A172 (cell line): Measurements from ENCODE around the gene GPR176. TPM values are rescaled to one million over a fixed set of nuclear protein-coding genes. Genes with fewer than 3 reads are reported as not detected.
"Not testable (repeated sequence)": the region's sequence is repeated elsewhere in the genome, so short reads cannot be mapped to it uniquely, and the experiment has no call there.

Experiments used
- DNase-seq: peaks from one replicate; pipeline ENCODE4 v3.0.0-alpha.2; 2015; ENCODE audit warnings: low spot score
- total RNA-seq: library from RNA; depleted of rRNA; stranded (reverse); fragments of >200 nt; shearing (Covaris generic); gene quantifications from 2 replicates; pipeline ENCODE4 v1.2.3, GENCODE V29; 2014

Gene GPR176
- total RNA-seq, 1 experiment from 2014 or later, result 65.6 TPM

DNA sequence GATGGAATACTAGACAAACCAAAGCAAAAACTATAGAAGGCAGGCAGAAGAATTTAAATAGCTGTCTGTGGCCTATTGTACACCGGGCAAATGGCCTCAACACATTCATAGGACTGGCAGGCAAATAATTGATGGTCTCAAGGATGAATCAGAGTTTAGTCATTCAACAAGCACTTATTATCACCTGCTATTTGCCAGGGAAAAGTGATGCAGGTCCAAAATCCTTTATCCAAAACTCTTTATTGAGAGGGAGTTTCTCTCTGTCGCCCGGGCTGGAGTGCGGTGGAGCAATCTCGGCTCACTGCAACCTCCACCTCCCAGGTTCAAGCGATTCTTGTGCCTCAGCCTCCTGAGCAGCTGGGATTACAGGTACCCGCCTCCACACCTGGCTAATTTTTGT is 16.1 kb upstream of the GPR176 start:
- DNase-seq, result peak; percentile 86

DNA sequence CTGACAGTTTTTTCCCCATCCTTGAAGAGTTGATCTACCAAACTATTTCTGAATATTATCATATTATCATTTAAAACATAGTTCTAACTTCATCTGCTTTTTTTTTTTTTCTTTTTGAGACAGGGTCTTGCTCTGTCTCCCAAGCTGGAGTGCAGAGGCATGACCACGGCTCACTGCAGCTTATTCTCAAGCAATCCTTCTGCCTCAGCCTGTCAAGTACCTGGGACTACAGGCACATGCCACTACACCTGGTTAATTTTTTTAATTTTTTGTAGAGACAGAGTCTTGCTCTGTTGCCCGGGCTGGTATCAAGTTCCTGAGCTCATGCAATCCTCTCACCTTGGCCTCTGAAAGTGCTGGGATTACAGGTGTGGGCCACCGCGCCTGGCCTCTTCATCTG is 15.2 kb upstream of the GPR176 start:
- DNase-seq, result no peak

DNA sequence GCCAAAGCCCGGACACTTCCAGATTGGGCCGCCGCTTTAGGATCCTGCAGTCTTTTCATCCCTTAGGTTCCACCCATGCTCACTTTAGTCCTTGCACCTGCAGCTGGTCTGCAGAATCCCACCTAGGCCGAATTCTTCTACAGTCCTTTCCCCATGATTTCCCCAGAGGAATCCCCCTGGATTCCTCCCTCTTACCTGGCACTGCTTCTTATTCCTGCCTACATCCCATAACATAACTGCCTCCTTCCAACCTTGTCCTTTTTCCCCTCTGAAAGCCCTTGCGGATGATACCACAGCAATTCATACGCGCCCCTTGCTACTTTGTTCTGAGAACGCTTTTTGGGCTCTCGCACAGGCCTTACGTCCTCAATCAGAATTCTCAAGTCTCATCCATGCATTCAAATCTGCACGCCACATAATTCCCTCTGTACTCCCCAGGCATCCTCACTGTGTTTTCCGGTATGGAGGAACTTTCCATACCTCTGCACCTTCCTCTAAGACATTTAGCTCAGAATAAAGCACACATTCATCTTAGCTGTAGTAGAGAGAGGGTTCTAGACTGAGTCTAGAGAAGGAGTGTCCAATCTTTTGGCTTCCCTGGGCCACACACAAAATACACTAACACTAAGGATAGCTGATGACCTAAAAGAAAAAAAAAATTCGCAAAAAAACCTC is 14.5 kb upstream of the GPR176 start:
- DNase-seq, result no peak

DNA sequence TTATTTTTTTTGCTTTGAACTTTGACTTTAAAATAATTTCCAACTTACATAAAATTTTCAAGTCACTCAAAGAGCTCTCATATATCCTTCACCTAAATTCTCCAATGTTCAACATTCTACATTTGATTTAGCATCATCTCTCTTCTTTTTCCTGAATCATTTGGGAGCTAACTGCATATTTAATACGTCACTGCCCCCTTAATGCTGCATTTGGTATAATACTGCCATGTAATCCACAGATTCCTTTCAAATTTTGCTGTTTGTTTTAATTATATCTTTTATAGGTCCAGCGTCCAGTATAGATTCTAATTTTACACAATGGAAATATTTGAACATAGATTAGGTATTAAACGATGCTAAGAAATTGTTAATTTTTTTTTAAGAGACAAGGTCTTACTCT is 11.5 kb upstream of the GPR176 start:
- no peak for DNase-seq

- DNase-seq, result no peak
Measured at GRCh38 chr15:39926526-39926925, 6.5 kb upstream of the GPR176 start.

GRCh38 chr15:39925112-39925842 is 5.2 kb upstream of the GPR176 start:
- DNase-seq, result peak; percentile 63

DNA sequence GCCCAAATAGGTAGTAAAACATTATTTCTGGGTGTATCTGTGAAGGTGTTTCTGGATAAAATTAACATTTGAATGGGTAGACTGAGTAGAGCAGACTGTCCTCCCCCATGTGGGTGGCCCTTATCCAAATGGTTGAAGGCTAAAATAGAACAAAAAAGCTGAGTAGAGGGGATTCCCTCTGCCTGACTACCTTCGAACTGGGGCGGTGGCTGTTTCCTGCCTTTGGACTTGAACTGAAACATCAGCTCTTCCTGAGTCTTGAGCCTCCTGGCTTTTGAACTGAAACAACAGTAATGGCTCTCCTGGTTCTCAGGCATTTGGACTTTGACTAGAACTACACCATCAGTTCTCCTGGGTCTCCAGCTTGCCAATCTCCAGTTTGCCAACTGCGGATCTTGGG is 4.4 kb upstream of the GPR176 start:
- no peak for DNase-seq

DNA sequence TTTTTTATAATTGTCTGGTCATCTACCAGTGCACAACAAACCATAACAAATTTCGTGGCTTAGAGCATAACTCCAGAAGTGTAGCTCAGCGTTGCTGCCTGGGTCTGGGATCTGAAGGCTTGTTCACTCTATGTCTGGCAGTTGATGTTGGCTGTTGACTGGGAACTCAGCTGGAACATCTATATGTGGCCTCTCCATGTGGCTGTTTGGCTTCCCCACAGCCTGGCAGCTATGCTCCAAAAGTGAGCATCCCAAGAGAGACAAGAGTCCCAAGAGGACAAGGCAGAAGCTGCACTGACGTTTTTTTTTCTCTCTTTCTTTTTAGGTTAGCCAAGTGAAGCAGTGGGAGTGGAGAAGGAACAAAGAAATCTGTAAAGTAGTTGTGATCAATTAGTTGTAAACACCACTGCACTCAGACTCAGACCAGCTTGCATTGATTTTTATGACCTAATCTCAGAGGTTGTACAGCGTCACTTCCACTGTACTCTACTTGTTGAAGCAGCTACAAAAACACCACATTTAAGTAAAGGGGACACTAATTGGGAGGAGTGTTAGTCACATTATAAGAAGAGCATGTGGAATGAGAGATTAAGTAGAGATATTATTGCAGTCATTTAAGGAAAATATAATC is 2.5 kb upstream of the GPR176 start:
- DNase-seq, result no peak

- no peak for DNase-seq
Measured at GRCh38 chr15:39921274-39921638, 1.2 kb upstream of the GPR176 start.

GRCh38 chr15:39920510-39921273 is 626 bp upstream of the GPR176 start:
- peak; percentile 47 for DNase-seq

DNA sequence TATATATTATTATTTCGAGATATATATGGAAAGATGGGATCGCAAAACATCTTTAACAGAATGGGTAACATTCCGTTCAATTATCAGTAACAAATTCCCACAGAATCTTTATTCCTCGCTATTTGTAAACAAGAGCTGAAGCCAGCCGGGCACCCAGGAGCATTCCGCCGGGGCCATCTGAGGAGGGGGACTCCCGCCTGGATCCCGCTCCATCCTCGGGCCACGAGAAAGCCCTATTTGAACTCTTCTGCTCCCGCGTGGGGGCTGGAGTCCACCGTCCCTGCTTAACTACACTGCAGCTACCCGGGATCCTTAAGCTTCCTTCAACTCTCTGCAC is 687 bp downstream of the GPR176 start:
- DNase-seq, result no peak

- peak; percentile 72 for DNase-seq
Measured at GRCh38 chr15:39918688-39919385, 1.2 kb downstream of the GPR176 start.

DNA sequence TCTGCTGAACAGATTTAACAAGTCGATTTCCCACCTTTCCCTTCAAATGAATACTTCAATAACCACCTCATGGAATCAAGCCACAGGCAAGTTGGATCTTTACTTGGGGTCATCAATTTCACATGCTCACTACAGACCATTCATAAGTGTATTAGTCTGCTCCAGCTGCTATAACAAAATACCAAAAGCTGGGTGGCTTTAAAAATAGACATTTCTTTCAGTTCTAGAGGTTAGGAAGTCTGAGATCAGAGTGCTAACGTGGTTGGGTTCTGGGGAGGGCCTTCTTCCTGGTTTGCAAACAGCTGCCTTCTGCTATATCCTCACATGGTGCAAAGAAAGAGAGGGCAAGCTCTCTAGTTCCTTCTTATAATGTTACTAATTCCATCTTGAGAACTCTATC is 5.1 kb downstream of the GPR176 start:
- DNase-seq, result no peak

GRCh38 chr15:39909007-39909406 is 11.1 kb downstream of the GPR176 start:
- no peak for DNase-seq

- DNase-seq, result peak; percentile 61
Measured at GRCh38 chr15:39908186-39908585, 11.9 kb downstream of the GPR176 start.

- DNase-seq, result no peak
Measured at GRCh38 chr15:39907216-39907615, 12.8 kb downstream of the GPR176 start.

DNA sequence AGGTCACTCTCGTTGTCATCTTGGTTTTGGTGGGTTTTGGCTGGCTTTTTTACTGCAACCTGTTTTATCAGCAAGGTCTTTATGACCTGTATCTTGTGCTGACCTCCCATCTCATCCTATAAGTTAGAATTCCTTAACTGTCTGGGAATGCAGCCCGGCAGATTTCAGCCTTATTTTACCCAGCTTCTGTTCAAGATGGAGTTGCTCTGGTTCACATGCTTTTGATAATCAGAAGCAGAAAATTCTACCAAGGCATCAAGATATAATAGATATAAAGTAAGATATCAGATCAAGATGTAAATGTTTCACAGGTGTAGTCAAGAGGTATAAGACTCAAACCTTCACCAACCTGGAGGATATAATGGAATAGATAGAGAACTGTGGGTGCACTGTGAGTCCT is 16.0 kb downstream of the GPR176 start:
- no peak for DNase-seq

DNA sequence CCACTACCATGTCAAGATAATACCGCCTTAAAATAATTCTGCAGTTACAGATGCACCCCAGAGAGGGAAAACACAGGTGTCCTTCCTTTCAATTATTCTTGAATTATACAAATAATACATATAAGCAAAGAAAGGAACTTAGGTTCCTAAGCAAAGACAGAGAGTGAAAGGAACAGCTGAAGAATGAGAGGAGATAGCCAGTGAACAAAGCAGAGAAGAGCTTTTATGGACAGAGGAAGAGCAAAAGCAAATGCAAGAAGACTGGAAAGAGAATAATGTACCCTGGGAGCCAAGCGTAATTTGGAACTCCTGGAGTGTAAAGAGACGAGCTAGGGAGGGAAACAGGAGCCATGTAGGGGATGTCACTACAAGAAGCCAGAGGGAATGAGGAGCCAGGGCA is 21.7 kb downstream of the GPR176 start:
- no peak for DNase-seq

DNA sequence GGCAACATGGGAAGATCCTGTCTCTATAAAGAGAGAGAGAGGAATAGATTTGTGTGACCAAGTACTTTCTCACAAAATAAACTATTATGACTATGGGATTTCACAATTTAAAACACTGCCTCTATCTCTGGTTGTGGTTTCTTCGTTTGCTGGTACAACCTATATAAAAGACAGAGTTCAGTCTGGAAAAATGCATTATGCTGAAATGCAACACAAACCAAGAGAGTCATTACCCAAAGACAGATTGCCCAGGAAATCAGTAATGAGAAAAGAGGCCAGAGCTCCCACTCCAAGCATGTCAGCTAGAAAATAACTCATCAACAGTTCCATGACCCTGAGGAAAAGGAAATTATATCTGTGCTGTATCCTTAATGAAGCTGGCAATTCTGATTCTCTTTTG is 23.2 kb downstream of the GPR176 start:
- no peak for DNase-seq

DNA sequence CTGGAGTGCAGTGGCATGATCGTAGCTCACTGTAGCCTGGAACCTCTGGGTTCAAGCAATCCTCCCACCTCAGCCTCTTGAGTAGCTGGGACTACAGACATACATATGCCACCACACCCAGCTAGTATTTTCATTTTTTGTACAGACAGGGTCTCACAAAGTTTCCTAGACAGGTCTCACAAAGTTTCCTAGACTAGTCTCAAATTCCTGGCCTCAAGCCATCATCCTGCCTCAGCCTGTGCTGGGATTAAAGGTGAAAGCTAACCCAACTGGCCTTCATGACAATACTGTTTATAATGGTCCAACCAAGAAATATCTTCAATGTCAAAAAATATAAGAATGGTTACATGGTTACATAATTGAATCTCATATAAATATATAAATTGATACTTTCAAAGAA is 24.0 kb downstream of the GPR176 start:
- no peak for DNase-seq

DNA sequence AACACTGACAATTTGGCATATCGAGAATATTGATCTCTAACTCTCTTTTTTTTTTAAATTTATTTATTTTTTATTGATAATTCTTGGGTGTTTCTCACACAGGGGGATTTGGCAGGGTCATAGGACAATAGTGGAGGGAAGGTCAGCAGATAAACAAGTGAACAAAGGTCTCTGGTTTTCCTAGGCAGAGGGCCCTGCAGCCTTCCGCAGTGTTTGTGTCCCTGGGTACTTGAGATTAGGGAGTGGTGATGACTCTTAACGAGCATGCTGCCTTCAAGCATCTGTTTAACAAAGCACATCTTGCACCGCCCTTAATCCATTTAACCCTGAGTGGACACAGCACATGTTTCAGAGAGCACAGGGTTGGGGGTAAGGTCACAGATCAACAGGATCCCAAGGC is 27.0 kb downstream of the GPR176 start:
- DNase-seq, result not testable (repeated sequence)

DNA sequence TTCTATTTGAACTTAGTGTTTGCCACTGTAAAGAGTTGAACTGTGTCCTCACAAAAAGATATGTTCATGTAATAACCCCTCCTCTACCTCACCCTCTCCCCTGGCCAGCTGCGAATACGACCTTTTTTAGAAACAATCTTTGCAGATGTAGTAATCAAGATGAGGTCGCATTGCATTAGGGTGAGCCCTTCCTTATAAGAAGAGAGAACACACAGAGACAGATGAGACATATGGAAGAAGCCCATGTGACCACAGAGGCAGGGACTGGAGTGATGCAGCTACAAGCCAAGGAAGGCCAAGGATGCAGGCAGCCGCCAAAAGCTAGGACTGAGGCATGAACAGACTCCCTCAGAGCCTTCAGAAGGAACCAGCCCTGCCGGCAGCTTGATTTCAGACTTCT is 27.6 kb downstream of the GPR176 start:
- DNase-seq, result no peak
